ENCODE measurements around the gene TTLL12.

GRCh38 chr22:43134553-43134952 is 52.4 kb downstream of the TTLL12 start:
- TF ChIP-seq CTCF (conservative IDR thresholded peaks at IDR 0.05; ENCODE audit: low read length), result no peak
- no peak for TF ChIP-seq EZH2phosphoT487 (IDR thresholded peaks at IDR 0.05; ENCODE audit: borderline replicate concordance, low read depth, low read length)

Data from OCI-LY7 (cell line).